Spleen (tissue), 7 donors: ENCODE data around the gene ZNF300.

Source experiments
- POLR2A ChIP-seq, 3 donors: fragments of 450-650 bp; IDR thresholded peaks; one replicate each; pipeline ENCODE4 v1.5.1; 2017; ENCODE audit warnings: antibody characterized with exemption in 3 of 3, mild to moderate bottlenecking in 1 of 3
- POLR2AphosphoS5 ChIP-seq, 3 donors: sonication (generic); formaldehyde crosslinking; IDR thresholded peaks; one replicate each; pipeline ENCODE4 v1.5.1; 2017; ENCODE audit warnings: antibody characterized with exemption in 3 of 3
- TF ChIP-seq, protein P1 (sequence below), 11 experiments: fragments of 200-600 bp in 7 of 11; fragments of 450-650 bp in 4 of 11; sonication (generic) in 4 of 11; IDR thresholded peaks in 8 of 11; conservative IDR thresholded peaks in 3 of 11; 1 replicate in 7 of 11; 2 replicates in 4 of 11; pipeline versions ENCODE4 v1.4.0 to v1.8.0; 2016 to 2021; ENCODE audit warnings: antibody characterized with exemption in 11 of 11, inconsistent platforms in 4 of 11, mild to moderate bottlenecking in 1 of 11
- donor health status: DM: no; HTN: no; CAD: no; lungs with moderate emphysema.
- donor health status: DM: no; HTN: no; CAD: no.
- donor health status: DM: no; HTN: no; CAD: no.

DNA sequence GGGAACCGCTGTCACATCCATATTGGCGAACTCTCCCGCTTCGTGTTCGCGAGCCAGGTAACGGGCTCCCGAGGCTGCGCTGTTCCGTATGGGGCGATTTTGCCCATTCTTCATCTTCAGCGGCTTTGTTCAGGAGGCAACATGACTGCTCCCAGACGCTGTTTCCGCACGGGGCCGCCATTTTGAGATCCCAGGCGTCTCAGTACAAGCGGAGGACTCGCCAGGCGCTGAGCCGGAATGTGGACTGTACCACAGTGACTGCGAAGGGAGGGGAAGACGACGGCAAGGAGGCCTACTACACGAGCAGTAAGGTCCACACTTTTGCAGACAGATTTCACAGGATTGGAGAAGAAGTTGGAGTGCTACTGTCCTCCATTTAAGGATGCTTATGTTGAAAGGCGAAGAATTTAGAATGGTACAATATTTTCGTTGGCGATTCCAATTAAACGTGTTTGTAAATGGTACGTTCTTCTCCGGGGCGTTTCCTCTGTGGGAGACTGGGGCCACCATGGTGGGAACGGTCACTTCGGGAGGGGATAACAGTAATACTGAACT is 41.6 kb upstream of the ZNF300 start:
- TF ChIP-seq, protein P1, sequence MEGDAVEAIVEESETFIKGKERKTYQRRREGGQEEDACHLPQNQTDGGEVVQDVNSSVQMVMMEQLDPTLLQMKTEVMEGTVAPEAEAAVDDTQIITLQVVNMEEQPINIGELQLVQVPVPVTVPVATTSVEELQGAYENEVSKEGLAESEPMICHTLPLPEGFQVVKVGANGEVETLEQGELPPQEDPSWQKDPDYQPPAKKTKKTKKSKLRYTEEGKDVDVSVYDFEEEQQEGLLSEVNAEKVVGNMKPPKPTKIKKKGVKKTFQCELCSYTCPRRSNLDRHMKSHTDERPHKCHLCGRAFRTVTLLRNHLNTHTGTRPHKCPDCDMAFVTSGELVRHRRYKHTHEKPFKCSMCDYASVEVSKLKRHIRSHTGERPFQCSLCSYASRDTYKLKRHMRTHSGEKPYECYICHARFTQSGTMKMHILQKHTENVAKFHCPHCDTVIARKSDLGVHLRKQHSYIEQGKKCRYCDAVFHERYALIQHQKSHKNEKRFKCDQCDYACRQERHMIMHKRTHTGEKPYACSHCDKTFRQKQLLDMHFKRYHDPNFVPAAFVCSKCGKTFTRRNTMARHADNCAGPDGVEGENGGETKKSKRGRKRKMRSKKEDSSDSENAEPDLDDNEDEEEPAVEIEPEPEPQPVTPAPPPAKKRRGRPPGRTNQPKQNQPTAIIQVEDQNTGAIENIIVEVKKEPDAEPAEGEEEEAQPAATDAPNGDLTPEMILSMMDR (IDR thresholded peaks at IDR 0.05 in 8 of 11, conservative IDR thresholded peaks at IDR 0.05 in 3 of 11) = no peak
- no peak for TF ChIP-seq POLR2A (IDR thresholded peaks at IDR 0.05)
- peak in 2 of 3 donors; percentile 22 to 69 for TF ChIP-seq POLR2AphosphoS5 (IDR thresholded peaks at IDR 0.05)
